Activated T-helper 2 cell treated with anti-CD3 and anti-CD28 coated beads, Interferon-gamma antibody, Interleukin-2, Interleukin-4, amounts not matched to agents 10 μg/mL and 5 μg/mL and 100 μg/mL, durations not matched to agents 14 hours and 24 hours and 36 hours (primary cell): ENCODE data around the gene CMTM7. TPM values are rescaled to one million over a fixed set of nuclear protein-coding genes. Genes with fewer than 3 reads are reported as not detected.
"Not testable (repeated sequence)": the region's sequence is repeated elsewhere in the genome, so short reads cannot be mapped to it uniquely, and the experiment has no call there.

ENCODE experiments used
- DNase-seq: peaks from one replicate; pipeline ENCODE4 v3.0.0; 2021; ENCODE audit warnings: low spot score
- H3K27ac Mint-ChIP-seq: one replicate; pipeline ENCODE4 v1.8.0; 2021; ENCODE audit warnings: mixed read lengths
- H3K27me3 Mint-ChIP-seq: one replicate; pipeline ENCODE4 v1.8.0; 2021; ENCODE audit warnings: low read depth, mixed read lengths
- H3K36me3 Mint-ChIP-seq: one replicate; pipeline ENCODE4 v1.8.0; 2021; ENCODE audit warnings: low read depth, mixed read lengths
- H3K4me1 Mint-ChIP-seq: one replicate; pipeline ENCODE4 v1.8.0; 2021; ENCODE audit warnings: low read depth, mixed read lengths
- H3K4me3 Mint-ChIP-seq: one replicate; pipeline ENCODE4 v1.8.0; 2021; ENCODE audit warnings: low read depth, mild to moderate bottlenecking, moderate library complexity, mixed read lengths
- H3K9me3 Mint-ChIP-seq: one replicate; pipeline ENCODE4 v1.8.0; 2021; ENCODE audit warnings: mixed read lengths
- intact Hi-C: fragments of 100-400 bp; cut with micrococcal nuclease; formaldehyde crosslinking; loops from one replicate; pipeline ENCODE4 v1.15.1; 2023
- total RNA-seq: library from RNA; stranded (reverse); gene quantifications from 2 replicates; pipeline ENCODE4 v1.2.3, GENCODE V29; 2022

The CMTM7 gene
- total RNA-seq, 1 donor from 2014 or later, result 60.9 TPM

GRCh38 chr3:32389577-32389976, 2.1 kb upstream of the CMTM7 start:
- H3K9me3 Mint-ChIP-seq, H3K27ac Mint-ChIP-seq, intact Hi-C loops, H3K27me3 Mint-ChIP-seq, DNase-seq: not testable (repeated sequence)
- Mint-ChIP-seq H3K4me1 (peaks cover 32% of the 10 kb centered on the region), H3K4me3 (peak overlapping the region; percentile 17), H3K36me3 (peaks cover 22% of the 10 kb centered on the region)

- intact Hi-C loops, result loop anchor here (2.0 to 10.0 kb wide), 4 partner anchors 40 to 858 kb away; partner anchors contain the start of genes CNOT10 and STT3B
- H3K4me1 Mint-ChIP-seq, result peaks cover 47% of the 10 kb centered on the region
- DNase-seq, result no peak
- H3K36me3 Mint-ChIP-seq, result peaks cover 29% of the 10 kb centered on the region
- H3K27me3 Mint-ChIP-seq, result no peaks in the 10 kb centered on the region
- H3K27ac Mint-ChIP-seq, result peak overlapping the region; percentile 97
- H3K9me3 Mint-ChIP-seq, result no peaks in the 10 kb centered on the region
- H3K4me3 Mint-ChIP-seq, result peak overlapping the region; percentile 97
Observed at GRCh38 chr3:32392536-32393302, 1.1 kb downstream of the CMTM7 start.

- Mint-ChIP-seq H3K27me3 (no peaks in the 10 kb centered on the region), H3K4me1 (peaks cover 63% of the 10 kb centered on the region), H3K36me3 (peaks cover 29% of the 10 kb centered on the region), H3K27ac (peak overlapping the region; percentile 62), H3K4me3 (no peak overlapping the region), H3K9me3 (no peaks in the 10 kb centered on the region)
- intact Hi-C loops, result loop anchor here (10.0 kb wide), 2 partner anchors 289 to 861 kb away; partner anchors contain the start of genes CNOT10 and STT3B
- no peak for DNase-seq
Observed at GRCh38 chr3:32395496-32395895, 3.8 kb downstream of the CMTM7 start.

GRCh38 chr3:32397941-32398340, 6.3 kb downstream of the CMTM7 start:
- intact Hi-C loops, result loop anchor here (2.0 to 10.0 kb wide), 3 partner anchors 101 to 863 kb away; partner anchors contain the start of genes CNOT10 and STT3B
- H3K27ac Mint-ChIP-seq, result no peak overlapping the region
- no peaks in the 10 kb centered on the region for H3K9me3 Mint-ChIP-seq
- no peak overlapping the region for H3K4me3 Mint-ChIP-seq
- H3K27me3 Mint-ChIP-seq, result no peaks in the 10 kb centered on the region
- H3K4me1 Mint-ChIP-seq, result peaks cover 62% of the 10 kb centered on the region
- peaks cover 29% of the 10 kb centered on the region for H3K36me3 Mint-ChIP-seq
- DNase-seq, result no peak

GRCh38 chr3:32398531-32398930, 6.9 kb downstream of the CMTM7 start:
- intact Hi-C loops, result loop anchor here (2.0 to 10.0 kb wide), 3 partner anchors 102 to 864 kb away; partner anchors contain the start of genes CNOT10 and STT3B
- Mint-ChIP-seq H3K27me3 (no peaks in the 10 kb centered on the region), H3K4me3 (no peak overlapping the region)

GRCh38 chr3:32399030-32399620, 7.5 kb downstream of the CMTM7 start:
- intact Hi-C loops, result loop anchor here (1.0 to 10.0 kb wide), 5 partner anchors 24 to 864 kb away; partner anchors contain the start of genes CNOT10 and STT3B
- H3K9me3 Mint-ChIP-seq, result no peaks in the 10 kb centered on the region
- peaks cover 29% of the 10 kb centered on the region for H3K36me3 Mint-ChIP-seq

More at GRCh38 chr3:32398531-32398930, 6.9 kb downstream of the CMTM7 start:
- peak overlapping the region; percentile 34 for H3K27ac Mint-ChIP-seq
- peaks cover 60% of the 10 kb centered on the region for H3K4me1 Mint-ChIP-seq
- H3K9me3 Mint-ChIP-seq, result no peaks in the 10 kb centered on the region
- H3K36me3 Mint-ChIP-seq, result peaks cover 29% of the 10 kb centered on the region
- DNase-seq, result no peak

GRCh38 chr3:32401126-32401525, 9.5 kb downstream of the CMTM7 start:
- Mint-ChIP-seq H3K36me3 (peaks cover 32% of the 10 kb centered on the region), H3K4me3 (peak overlapping the region; percentile 89), H3K4me1 (peaks cover 52% of the 10 kb centered on the region), H3K27ac (peak overlapping the region; percentile 98), H3K9me3 (no peaks in the 10 kb centered on the region), H3K27me3 (no peaks in the 10 kb centered on the region)
- intact Hi-C loops, result loop anchor here (2.0 kb wide), 2 partner anchors 14 to 58 kb away; no protein-coding TSS in a partner anchor
- no peak for DNase-seq

More at GRCh38 chr3:32399030-32399620, 7.5 kb downstream of the CMTM7 start:
- H3K27ac Mint-ChIP-seq, result peak overlapping the region; percentile 34
- DNase-seq, result no peak
- H3K4me1 Mint-ChIP-seq, result peaks cover 58% of the 10 kb centered on the region
- H3K27me3 Mint-ChIP-seq, result no peaks in the 10 kb centered on the region
- no peak overlapping the region for H3K4me3 Mint-ChIP-seq

GRCh38 chr3:32401556-32402081, 10.0 kb downstream of the CMTM7 start:
- peaks cover 53% of the 10 kb centered on the region for H3K4me1 Mint-ChIP-seq
- peaks cover 36% of the 10 kb centered on the region for H3K36me3 Mint-ChIP-seq
- H3K4me3 Mint-ChIP-seq, result peak overlapping the region; percentile 89
- H3K27ac Mint-ChIP-seq, result peak overlapping the region; percentile 98
- DNase-seq, result peak; percentile 51
- intact Hi-C loops, result loop anchor here (2.0 kb wide), 2 partner anchors 13 to 57 kb away; no protein-coding TSS in a partner anchor
- H3K27me3 Mint-ChIP-seq, result no peaks in the 10 kb centered on the region
- H3K9me3 Mint-ChIP-seq, result no peaks in the 10 kb centered on the region

- no peaks in the 10 kb centered on the region for H3K9me3 Mint-ChIP-seq
- no peak for DNase-seq
- no peaks in the 10 kb centered on the region for H3K27me3 Mint-ChIP-seq
- H3K36me3 Mint-ChIP-seq, result peaks cover 37% of the 10 kb centered on the region
- intact Hi-C loops, result no loop called here
- H3K4me1 Mint-ChIP-seq, result peaks cover 44% of the 10 kb centered on the region
- H3K27ac Mint-ChIP-seq, result no peak overlapping the region
- H3K4me3 Mint-ChIP-seq, result no peak overlapping the region
Observed at GRCh38 chr3:32403663-32404062, 12.0 kb downstream of the CMTM7 start.

- H3K4me3 Mint-ChIP-seq, result no peak overlapping the region
- H3K9me3 Mint-ChIP-seq, result no peaks in the 10 kb centered on the region
- no peak overlapping the region for H3K27ac Mint-ChIP-seq
- peaks cover 41% of the 10 kb centered on the region for H3K4me1 Mint-ChIP-seq
- intact Hi-C loops, result no loop called here
- H3K27me3 Mint-ChIP-seq, result no peaks in the 10 kb centered on the region
- DNase-seq, result no peak
- peaks cover 42% of the 10 kb centered on the region for H3K36me3 Mint-ChIP-seq
Observed at GRCh38 chr3:32404714-32405113, 13.1 kb downstream of the CMTM7 start.

- no peak for DNase-seq
- Mint-ChIP-seq H3K4me1 (peaks cover 45% of the 10 kb centered on the region), H3K27ac (no peak overlapping the region), H3K9me3 (no peaks in the 10 kb centered on the region), H3K36me3 (peaks cover 46% of the 10 kb centered on the region), H3K4me3 (no peak overlapping the region), H3K27me3 (no peaks in the 10 kb centered on the region)
- intact Hi-C loops, result no loop called here
Observed at GRCh38 chr3:32405155-32405554, 13.5 kb downstream of the CMTM7 start.

GRCh38 chr3:32405711-32406323, 14.2 kb downstream of the CMTM7 start:
- Mint-ChIP-seq H3K27me3 (no peaks in the 10 kb centered on the region), H3K4me1 (peaks cover 45% of the 10 kb centered on the region), H3K4me3 (no peak overlapping the region), H3K27ac (no peak overlapping the region), H3K9me3 (no peaks in the 10 kb centered on the region), H3K36me3 (peaks cover 46% of the 10 kb centered on the region)
- no peak for DNase-seq
- intact Hi-C loops, result no loop called here
